Thoracic aorta (tissue), 2 donors: ENCODE results near the gene NPAS1. TPM values are rescaled to one million over a fixed set of nuclear protein-coding genes. Genes with fewer than 3 reads are reported as not detected.
"Not testable (repeated sequence)": the region's sequence is repeated elsewhere in the genome, so short reads cannot be mapped to it uniquely, and the experiment has no call there.

Experiments
- ATAC-seq: fragments of 150-250 bp; one replicate; pipeline ENCODE4 v1.8.0; 2017; ENCODE audit warnings: low read depth; ENCODE audit not compliant: insufficient number of reproducible peaks, low FRiP score
- DNase-seq: peaks from one replicate; pipeline ENCODE4 v3.0.0-alpha.2; 2020; ENCODE audit warnings: low spot score
- H3K27ac ChIP-seq, 2 donors: fragments of 200-600 bp; sonication (generic); 1 replicate in 1 of 2; 2 replicates in 1 of 2; pipeline ENCODE4 v1.5.1; 2016; ENCODE audit warnings: mild to moderate bottlenecking in 2 of 2, moderate library complexity in 2 of 2
- H3K27me3 ChIP-seq: fragments of 200-600 bp; sonication (generic); replicated peaks from 2 replicates; pipeline ENCODE4 v1.6.0; 2016; ENCODE audit warnings: mild to moderate bottlenecking; ENCODE audit not compliant: insufficient read depth
- H3K36me3 ChIP-seq: fragments of 200-600 bp; sonication (generic); one replicate; pipeline ENCODE4 v1.5.1; 2016
- H3K4me1 ChIP-seq, 2 donors: fragments of 200-600 bp; sonication (generic); 1 replicate in 1 of 2; 2 replicates in 1 of 2; pipeline versions ENCODE4 v1.5.1 to v1.6.0; 2016; ENCODE audit warnings: low read depth in 2 of 2, mild to moderate bottlenecking in 1 of 2; ENCODE audit not compliant: control insufficient read depth in 1 of 2
- H3K4me3 ChIP-seq: fragments of 200-600 bp; sonication (generic); 2 replicates; pipeline ENCODE4 v1.5.1; 2016; ENCODE audit warnings: mild to moderate bottlenecking
- H3K9me3 ChIP-seq: fragments of 200-600 bp; sonication (generic); 2 replicates; pipeline ENCODE4 v1.5.1; 2016
- total RNA-seq, 2 donors: library from RNA; depleted of rRNA; stranded (reverse); fragments of >200 nt; gene quantifications; one replicate each; pipeline versions ENCODE4 v1.1.0 to v1.2.3, GENCODE V29; 2016
- TF ChIP-seq, protein P1 (sequence below): fragments of 200-600 bp; sonication (generic); IDR thresholded peaks from one replicate; pipeline ENCODE4 v1.5.1; 2019; ENCODE audit warnings: antibody characterized with exemption

Gene NPAS1
- total RNA-seq, 2 donors from 2014 or later: 0.68 to 1.3 TPM

GRCh38 chr19:47047763-47048405, 28.2 kb downstream of the NPAS1 start:
- Histone ChIP-seq H3K36me3 (no peaks in the 10 kb centered on the region), H3K27me3 (no peaks in the 10 kb centered on the region), H3K4me1 (peaks cover 4 to 5% of the 10 kb centered on the region in 2 donors), H3K4me3 (peak overlapping the region; percentile 82), H3K27ac (peak overlapping the region; percentile 67 to 87), H3K9me3 (no peaks in the 10 kb centered on the region)
- TF ChIP-seq, protein P1, sequence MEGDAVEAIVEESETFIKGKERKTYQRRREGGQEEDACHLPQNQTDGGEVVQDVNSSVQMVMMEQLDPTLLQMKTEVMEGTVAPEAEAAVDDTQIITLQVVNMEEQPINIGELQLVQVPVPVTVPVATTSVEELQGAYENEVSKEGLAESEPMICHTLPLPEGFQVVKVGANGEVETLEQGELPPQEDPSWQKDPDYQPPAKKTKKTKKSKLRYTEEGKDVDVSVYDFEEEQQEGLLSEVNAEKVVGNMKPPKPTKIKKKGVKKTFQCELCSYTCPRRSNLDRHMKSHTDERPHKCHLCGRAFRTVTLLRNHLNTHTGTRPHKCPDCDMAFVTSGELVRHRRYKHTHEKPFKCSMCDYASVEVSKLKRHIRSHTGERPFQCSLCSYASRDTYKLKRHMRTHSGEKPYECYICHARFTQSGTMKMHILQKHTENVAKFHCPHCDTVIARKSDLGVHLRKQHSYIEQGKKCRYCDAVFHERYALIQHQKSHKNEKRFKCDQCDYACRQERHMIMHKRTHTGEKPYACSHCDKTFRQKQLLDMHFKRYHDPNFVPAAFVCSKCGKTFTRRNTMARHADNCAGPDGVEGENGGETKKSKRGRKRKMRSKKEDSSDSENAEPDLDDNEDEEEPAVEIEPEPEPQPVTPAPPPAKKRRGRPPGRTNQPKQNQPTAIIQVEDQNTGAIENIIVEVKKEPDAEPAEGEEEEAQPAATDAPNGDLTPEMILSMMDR: no peak
- ATAC-seq (peak; percentile 67), DNase-seq (peak; percentile 55)

GRCh38 chr19:47049307-47049700, 29.7 kb downstream of the NPAS1 start:
- H3K4me1 ChIP-seq: peaks cover 4 to 5% of the 10 kb centered on the region in 2 donors
- TF ChIP-seq, protein P1: no peak
- H3K4me3 ChIP-seq: peak overlapping the region; percentile 82
- H3K9me3 ChIP-seq: no peaks in the 10 kb centered on the region
- no peak for DNase-seq
- no peaks in the 10 kb centered on the region for H3K36me3 ChIP-seq
- no peak for ATAC-seq
- peak overlapping the region in 1 of 2 donors; percentile 36 for H3K27ac ChIP-seq
- H3K27me3 ChIP-seq: no peaks in the 10 kb centered on the region

DNA sequence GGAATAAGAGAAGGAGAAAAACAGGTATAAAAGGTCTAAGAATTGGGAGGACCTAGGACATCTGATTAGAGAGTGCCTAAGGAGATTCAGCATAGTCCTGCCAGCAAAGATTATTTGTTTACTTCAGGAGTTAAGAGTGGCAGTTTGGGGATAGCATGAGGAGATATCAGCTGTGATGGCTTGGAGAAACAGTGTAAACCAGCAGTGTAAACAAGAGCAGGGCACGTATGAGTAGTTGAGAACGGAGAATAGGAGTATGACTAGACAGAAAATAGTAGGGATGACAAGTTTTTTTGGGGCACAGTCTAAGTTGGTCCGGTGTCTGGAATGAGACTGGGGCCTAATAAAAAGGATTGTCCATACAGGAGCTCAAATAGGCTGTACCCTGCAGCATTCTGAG, 30.9 kb downstream of the NPAS1 start:
- not testable (repeated sequence) for H3K36me3 ChIP-seq, H3K9me3 ChIP-seq, H3K27ac ChIP-seq, H3K4me1 ChIP-seq, ATAC-seq, H3K27me3 ChIP-seq, DNase-seq, H3K4me3 ChIP-seq

DNA sequence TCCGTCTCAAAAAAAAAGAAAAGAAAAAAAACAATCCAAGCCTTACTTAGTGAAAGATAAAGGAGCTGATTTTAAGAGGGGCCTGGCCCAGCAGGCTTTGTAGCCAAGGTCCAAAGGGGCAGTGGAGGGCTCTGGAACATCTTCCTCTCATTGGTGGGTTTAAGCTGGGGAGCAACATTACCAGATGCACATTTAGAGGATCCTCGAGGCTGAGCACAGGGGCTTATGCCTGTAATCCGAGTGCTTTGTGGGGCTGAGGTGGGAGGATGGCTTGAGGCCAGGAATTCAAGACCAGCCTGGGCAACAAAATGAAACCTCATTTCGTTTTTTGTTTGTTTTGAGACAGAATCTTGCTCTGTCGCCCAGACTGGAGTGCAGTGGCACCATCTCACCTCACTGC, 36.8 kb downstream of the NPAS1 start:
- TF ChIP-seq, protein P1: no peak
- Histone ChIP-seq H3K27me3 (no peaks in the 10 kb centered on the region), H3K27ac (no peak overlapping the region), H3K9me3 (no peaks in the 10 kb centered on the region), H3K4me3 (no peak overlapping the region), H3K4me1 (no peaks in the 10 kb centered on the region), H3K36me3 (no peaks in the 10 kb centered on the region)
- DNase-seq (no peak), ATAC-seq (no peak)

DNA sequence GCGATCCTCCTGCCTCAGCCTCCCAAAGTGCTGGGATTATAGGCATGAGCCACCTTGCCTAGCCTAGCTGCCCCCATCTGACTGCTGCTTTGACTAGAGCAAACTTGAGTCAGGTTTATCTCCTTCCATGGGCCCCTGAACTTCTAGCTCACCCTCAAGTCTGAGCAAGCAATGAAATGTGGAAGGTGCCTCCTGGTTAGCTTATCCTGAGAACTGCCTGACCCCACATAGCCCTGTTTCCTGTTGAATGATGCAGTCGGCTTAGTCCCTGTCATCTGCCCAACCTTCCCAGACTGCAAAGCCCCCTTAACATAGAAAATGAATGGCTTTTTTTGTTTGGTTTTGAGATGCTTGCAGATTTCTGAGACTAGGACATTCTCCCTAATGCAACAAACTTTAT, 37.7 kb downstream of the NPAS1 start:
- H3K4me3 ChIP-seq: no peak overlapping the region
- ATAC-seq: no peak
- no peaks in the 10 kb centered on the region for H3K4me1 ChIP-seq
- TF ChIP-seq, protein P1: no peak
- no peak for DNase-seq
- H3K27me3 ChIP-seq: no peaks in the 10 kb centered on the region
- no peak overlapping the region for H3K27ac ChIP-seq
- no peaks in the 10 kb centered on the region for H3K9me3 ChIP-seq
- no peaks in the 10 kb centered on the region for H3K36me3 ChIP-seq

GRCh38 chr19:47058621-47059022, 39.0 kb downstream of the NPAS1 start:
- Histone ChIP-seq H3K4me1 (no peaks in the 10 kb centered on the region), H3K27me3 (no peaks in the 10 kb centered on the region), H3K9me3 (no peaks in the 10 kb centered on the region), H3K27ac (no peak overlapping the region), H3K4me3 (no peak overlapping the region), H3K36me3 (no peaks in the 10 kb centered on the region)
- no peak for DNase-seq
- no peak for ATAC-seq
- TF ChIP-seq, protein P1: no peak
